Liver (tissue), 9 donors: ENCODE data around the gene C12orf60. TPM values are rescaled to one million over a fixed set of nuclear protein-coding genes. Genes with fewer than 3 reads are reported as not detected.

Source experiments
- DNase-seq: peaks from one replicate; pipeline ENCODE4 v3.0.0-alpha.2; 2017; ENCODE audit warnings: low spot score
- H3K27ac ChIP-seq, 2 donors: one replicate each; pipeline ENCODE4 v1.7.0; 2013; ENCODE audit warnings: inconsistent platforms in 2 of 2, low read length in 2 of 2, control low read depth in 1 of 2, low read depth in 1 of 2, mild to moderate bottlenecking in 1 of 2
- H3K27me3 ChIP-seq, 4 donors: one replicate each; pipeline versions ENCODE4 v1.6.1 to v1.7.0; 2013; ENCODE audit warnings: low read length in 3 of 4, inconsistent platforms in 1 of 4, mild to moderate bottlenecking in 1 of 4, moderate library complexity in 1 of 4; ENCODE audit not compliant: control insufficient read depth in 4 of 4, insufficient read depth in 4 of 4
- H3K36me3 ChIP-seq, 4 donors: one replicate each; pipeline versions ENCODE4 v1.6.1 to v1.7.0; 2013; ENCODE audit warnings: low read length in 3 of 4, mild to moderate bottlenecking in 3 of 4, low read depth in 1 of 4, moderate library complexity in 1 of 4; ENCODE audit not compliant: control insufficient read depth in 4 of 4, insufficient read depth in 3 of 4
- H3K4me1 ChIP-seq, 4 donors: one replicate each; pipeline versions ENCODE4 v1.6.1 to v1.7.0; 2013; ENCODE audit warnings: low read length in 3 of 4, mild to moderate bottlenecking in 3 of 4, moderate library complexity in 1 of 4; ENCODE audit not compliant: control insufficient read depth in 4 of 4, insufficient read depth in 4 of 4
- H3K4me3 ChIP-seq, 3 donors: one replicate each; pipeline versions ENCODE4 v1.6.1 to v1.7.0; 2013; ENCODE audit warnings: low read length in 3 of 3, control low read depth in 1 of 3, low read depth in 1 of 3, mild to moderate bottlenecking in 1 of 3
- H3K9ac ChIP-seq, 2 donors: one replicate each; pipeline ENCODE4 v1.7.0; 2013; ENCODE audit warnings: low read length in 2 of 2, mild to moderate bottlenecking in 2 of 2, moderate library complexity in 2 of 2, control low read depth in 1 of 2, low read depth in 1 of 2
- H3K9me3 ChIP-seq, 4 donors: one replicate each; pipeline versions ENCODE4 v1.6.1 to v1.7.0; 2013; ENCODE audit warnings: low read length in 3 of 4; ENCODE audit not compliant: control insufficient read depth in 4 of 4
- CTCF ChIP-seq: fragments of 150-350 bp; IDR thresholded peaks from 2 replicates; pipeline ENCODE4 v1.5.1; 2017; ENCODE audit warnings: improper control_type of control experiment, low read depth, low read length; ENCODE audit not compliant: missing input control
- EGR1 ChIP-seq, 2 donors: IDR thresholded peaks; 2 replicates each; pipeline ENCODE4 v1.6.1; 2016 to 2018; ENCODE audit warnings: antibody characterized with exemption in 2 of 2, low read depth in 2 of 2
- FOXA1 ChIP-seq: IDR thresholded peaks from 2 replicates; pipeline ENCODE4 v1.6.1; 2016; ENCODE audit warnings: antibody characterized with exemption
- FOXA2 ChIP-seq: IDR thresholded peaks from 2 replicates; pipeline ENCODE4 v1.6.1; 2016; ENCODE audit warnings: antibody characterized with exemption
- GABPA ChIP-seq, 2 donors: IDR thresholded peaks in 1 of 2; conservative IDR thresholded peaks in 1 of 2; 2 replicates each; pipeline ENCODE4 v1.6.1; 2016; ENCODE audit warnings: antibody characterized with exemption in 2 of 2, mild to moderate bottlenecking in 1 of 2, moderate library complexity in 1 of 2
- HNF4A ChIP-seq, 2 donors: conservative IDR thresholded peaks; 2 replicates each; pipeline ENCODE4 v1.6.1; 2016; ENCODE audit warnings: antibody characterized with exemption in 2 of 2, mild to moderate bottlenecking in 2 of 2
- HNF4G ChIP-seq: IDR thresholded peaks from 2 replicates; pipeline ENCODE4 v1.6.1; 2016; ENCODE audit warnings: antibody characterized with exemption
- JUND ChIP-seq, 2 donors: IDR thresholded peaks; 2 replicates each; pipeline ENCODE4 v1.6.1; 2016; ENCODE audit warnings: antibody characterized with exemption in 2 of 2
- MAX ChIP-seq: IDR thresholded peaks from 2 replicates; pipeline ENCODE4 v1.6.1; 2016; ENCODE audit warnings: antibody characterized with exemption
- NR2F2 ChIP-seq: IDR thresholded peaks from 2 replicates; pipeline ENCODE4 v1.6.1; 2016; ENCODE audit warnings: antibody characterized with exemption
- REST ChIP-seq: IDR thresholded peaks from 2 replicates; pipeline ENCODE4 v1.6.1; 2016; ENCODE audit warnings: antibody characterized with exemption, mild to moderate bottlenecking
- RXRA ChIP-seq, 2 donors: IDR thresholded peaks; 2 replicates each; pipeline ENCODE4 v1.6.1; 2017 to 2018; ENCODE audit warnings: antibody characterized with exemption in 2 of 2, mild to moderate bottlenecking in 1 of 2
- SP1 ChIP-seq: IDR thresholded peaks from 2 replicates; pipeline ENCODE4 v1.6.1; 2018; ENCODE audit warnings: antibody characterized with exemption, mild to moderate bottlenecking
- TAF1 ChIP-seq: conservative IDR thresholded peaks from 2 replicates; pipeline ENCODE4 v1.6.1; 2016; ENCODE audit warnings: antibody characterized with exemption, mild to moderate bottlenecking
- YY1 ChIP-seq: IDR thresholded peaks from 2 replicates; pipeline ENCODE4 v1.6.1; 2016; ENCODE audit warnings: antibody characterized with exemption, mild to moderate bottlenecking
- ZBTB33 ChIP-seq: IDR thresholded peaks from 2 replicates; pipeline ENCODE4 v1.6.1; 2016; ENCODE audit warnings: antibody characterized with exemption
- WGBS: extraction: QIAGEN DNeasy Blood & Tissue Kit; methylation state at CpG from one replicate; pipeline ENCODE4 v1.1.7; 2013; 5-methylcytosine and 5-hydroxymethylcytosine counted together
- polyA plus RNA-seq, 2 donors: library from polyadenylated mRNA; stranded (reverse) in 1 of 2; unstranded in 1 of 2; fragments of 200-250 nt in 1 of 2; fragments of >200 nt in 1 of 2; fragmentation: Nextera tagmentation in 1 of 2; extraction: Ambion mirVana in 1 of 2; gene quantifications; one replicate each; pipeline versions ENCODE4 v1.2.1 to v1.2.3, GENCODE V29; 2013 to 2015
- total RNA-seq, 2 donors: library from RNA; depleted of rRNA; stranded (reverse); fragments of >200 nt; gene quantifications; one replicate each; pipeline ENCODE4 v1.2.3, GENCODE V29; 2014
- donor health status: healthy.
- donor health status: healthy.
- donor health status: healthy.
- donor health status: healthy.
- donor health status: healthy.

The C12orf60 gene
- total and polyA plus RNA-seq, 4 donors, result 0.50 to 1.9 (median 1.0) TPM

- TF ChIP-seq SP1 (no peak), HNF4G (no peak), RXRA (IDR thresholded peaks at IDR 0.05) (no peak), HNF4A (conservative IDR thresholded peaks at IDR 0.05) (no peak), CTCF (no peak), EGR1 (IDR thresholded peaks at IDR 0.05; ENCODE audit: low read depth in 2 of 2) (no peak)
- no peaks in the 10 kb centered on the region for H3K27me3 ChIP-seq
- peaks cover 1 to 13% (median 8%) of the 10 kb centered on the region in 4 donors for H3K36me3 ChIP-seq
- 61% methylated on average over 2 of the region's 2 CpGs for WGBS
- H3K9me3 ChIP-seq, result no peaks in the 10 kb centered on the region
- no peaks in the 10 kb centered on the region for H3K4me1 ChIP-seq
- no peak overlapping the region for H3K9ac ChIP-seq
- DNase-seq, result no peak
- no peak overlapping the region for H3K27ac ChIP-seq
- no peak overlapping the region for H3K4me3 ChIP-seq
Observed at GRCh38 chr12:14781563-14781962, 21.9 kb upstream of the C12orf60 start.

- Histone ChIP-seq H3K4me1 (no peaks in the 10 kb centered on the region), H3K9ac (no peak overlapping the region), H3K27me3 (no peaks in the 10 kb centered on the region), H3K4me3 (no peak overlapping the region), H3K27ac (no peak overlapping the region), H3K9me3 (no peaks in the 10 kb centered on the region), H3K36me3 (peaks cover 6 to 24% (median 19%) of the 10 kb centered on the region in 4 donors)
- DNase-seq, result no peak
- TF ChIP-seq YY1 (no peak), REST (no peak), MAX (no peak), TAF1 (no peak), GABPA (IDR thresholded peaks at IDR 0.05 in 1 of 2, conservative IDR thresholded peaks at IDR 0.05 in 1 of 2) (no peak), NR2F2 (no peak), JUND (IDR thresholded peaks at IDR 0.05) (no peak), EGR1 (IDR thresholded peaks at IDR 0.05; ENCODE audit: low read depth in 2 of 2) (no peak), HNF4A (conservative IDR thresholded peaks at IDR 0.05) (no peak), RXRA (IDR thresholded peaks at IDR 0.05) (no peak), FOXA2 (no peak), ZBTB33 (no peak), FOXA1 (no peak)
Observed at GRCh38 chr12:14782756-14783155, 20.7 kb upstream of the C12orf60 start.
